ENCODE data around the gene CANT1. TPM values are rescaled to one million over a fixed set of nuclear protein-coding genes. Genes with fewer than 3 reads are reported as not detected.

The CANT1 gene
- total RNA-seq, 1 donor from 2014 or later, result 39.3 TPM

GRCh38 chr17:78944026-78944425, 65.5 kb downstream of the CANT1 start:
- no peaks in the 10 kb centered on the region for H3K9me3 Mint-ChIP-seq
- ATAC-seq (ENCODE audit: low read depth) (no peak), DNase-seq (no peak)
- H3K36me3 Mint-ChIP-seq (ENCODE audit: low read depth), result no peaks in the 10 kb centered on the region
- peaks cover 7% of the 10 kb centered on the region for H3K27me3 Mint-ChIP-seq
- intact Hi-C loops (cut with micrococcal nuclease), result no loop called here
- H3K4me3 Mint-ChIP-seq, result no peak overlapping the region
- no peak overlapping the region for H3K27ac Mint-ChIP-seq
- no peak for TF ChIP-seq CTCF (IDR thresholded peaks at IDR 0.05)
- ChIA-PET CTCF (no interaction called here), POLR2A (no interaction called here)
- peaks cover 11% of the 10 kb centered on the region for H3K4me1 Mint-ChIP-seq

Other genes starting within 250 kb of the CANT1 start
- 368 and 391 TPM in 2 replicates for gene CYTH1, start 227.5 kb downstream of the CANT1 start, total RNA-seq
- gene USP36, start 168.9 kb downstream of the CANT1 start, total RNA-seq, result 93.8 and 107 TPM in 2 replicates
- gene CEP295NL, start 106.6 kb downstream of the CANT1 start, total RNA-seq, result 0.46 and 0.55 TPM in 2 replicates
- gene TIMP2, start 84.4 kb downstream of the CANT1 start, total RNA-seq, result 3.5 and 4.2 TPM in 2 replicates
- gene LGALS3BP, start 29.8 kb downstream of the CANT1 start, total RNA-seq, result 1.3 and 3.5 TPM in 2 replicates
- not detected in 2 replicates for gene C1QTNF1, start 14.4 kb upstream of the CANT1 start, total RNA-seq
- 55.0 and 60.1 TPM in 2 replicates for gene ENGASE, start 65.1 kb upstream of the CANT1 start, total RNA-seq